EH (cell line): ENCODE measurements around the gene DDX39A.
"Not testable (repeated sequence)": the region's sequence is repeated elsewhere in the genome, so short reads cannot be mapped to it uniquely, and the experiment has no call there.

ENCODE experiments used
- DNase-seq: peaks from one replicate; pipeline ENCODE4 v3.0.0-alpha.2; 2015; ENCODE audit warnings: low read depth

The DDX39A gene

GRCh38 chr19:14419106-14419813 lies at the start of gene DDX39A:
Gene DDX39A (minus strand): TSS chr19:14419341. CDS start chr19:14413220, 6,121 bp downstream.
- peak; percentile 100 for DNase-seq

GRCh38 chr19:14467816-14468215 lies 48.7 kb upstream of the DDX39A start:
- DNase-seq: no peak

- no peak for DNase-seq
These were observed 48.2 kb upstream of the DDX39A start for GRCh38 chr19:14467391-14467790.

GRCh38 chr19:14463747-14464146 lies 44.6 kb upstream of the DDX39A start:
- no peak for DNase-seq

GRCh38 chr19:14462401-14462800 lies 43.3 kb upstream of the DDX39A start:
- not testable (repeated sequence) for DNase-seq

GRCh38 chr19:14460935-14461334 lies 41.8 kb upstream of the DDX39A start:
- no peak for DNase-seq

GRCh38 chr19:14459703-14460102 lies 40.6 kb upstream of the DDX39A start:
- no peak for DNase-seq

- DNase-seq: not testable (repeated sequence)
These were observed 33.2 kb upstream of the DDX39A start for GRCh38 chr19:14452303-14452702.

- DNase-seq: no peak
These were observed 31.7 kb upstream of the DDX39A start for GRCh38 chr19:14450876-14451275.

- peak; percentile 57 for DNase-seq
These were observed 31.2 kb upstream of the DDX39A start for GRCh38 chr19:14450168-14450874.

- DNase-seq: peak; percentile 44
These were observed 30.2 kb upstream of the DDX39A start for GRCh38 chr19:14449321-14449720.

- no peak for DNase-seq
These were observed 27.3 kb upstream of the DDX39A start for GRCh38 chr19:14446336-14447036.

GRCh38 chr19:14443632-14444216 lies 24.6 kb upstream of the DDX39A start:
- DNase-seq: no peak

GRCh38 chr19:14442891-14443631 lies 23.9 kb upstream of the DDX39A start:
- DNase-seq: no peak

- DNase-seq: no peak
These were observed 22.1 kb upstream of the DDX39A start for GRCh38 chr19:14441041-14441938.

- no peak for DNase-seq
These were observed 20.9 kb upstream of the DDX39A start for GRCh38 chr19:14440049-14440448.

GRCh38 chr19:14439014-14439413 lies 19.9 kb upstream of the DDX39A start:
- no peak for DNase-seq

GRCh38 chr19:14437578-14438140 lies 18.5 kb upstream of the DDX39A start:
- DNase-seq: peak; percentile 72

- DNase-seq: no peak
These were observed 16.3 kb upstream of the DDX39A start for GRCh38 chr19:14435320-14436050.
